HG02884 (cell line): ENCODE results near the gene AJM1.
"Not testable (repeated sequence)": the region's sequence is repeated elsewhere in the genome, so short reads cannot be mapped to it uniquely, and the experiment has no call there.

Source experiments
- ATAC-seq: cut with Tn5 transposase; IDR thresholded peaks from one replicate; pipeline ENCODE4 v1.9.1; 2021; ENCODE audit warnings: mild to moderate bottlenecking, moderate library complexity; ENCODE audit not compliant: unreplicated experiment

Gene AJM1

GRCh38 chr9:136829981-136830885 lies 12.0 kb upstream of the AJM1 start:
- ATAC-seq = no peak

DNA sequence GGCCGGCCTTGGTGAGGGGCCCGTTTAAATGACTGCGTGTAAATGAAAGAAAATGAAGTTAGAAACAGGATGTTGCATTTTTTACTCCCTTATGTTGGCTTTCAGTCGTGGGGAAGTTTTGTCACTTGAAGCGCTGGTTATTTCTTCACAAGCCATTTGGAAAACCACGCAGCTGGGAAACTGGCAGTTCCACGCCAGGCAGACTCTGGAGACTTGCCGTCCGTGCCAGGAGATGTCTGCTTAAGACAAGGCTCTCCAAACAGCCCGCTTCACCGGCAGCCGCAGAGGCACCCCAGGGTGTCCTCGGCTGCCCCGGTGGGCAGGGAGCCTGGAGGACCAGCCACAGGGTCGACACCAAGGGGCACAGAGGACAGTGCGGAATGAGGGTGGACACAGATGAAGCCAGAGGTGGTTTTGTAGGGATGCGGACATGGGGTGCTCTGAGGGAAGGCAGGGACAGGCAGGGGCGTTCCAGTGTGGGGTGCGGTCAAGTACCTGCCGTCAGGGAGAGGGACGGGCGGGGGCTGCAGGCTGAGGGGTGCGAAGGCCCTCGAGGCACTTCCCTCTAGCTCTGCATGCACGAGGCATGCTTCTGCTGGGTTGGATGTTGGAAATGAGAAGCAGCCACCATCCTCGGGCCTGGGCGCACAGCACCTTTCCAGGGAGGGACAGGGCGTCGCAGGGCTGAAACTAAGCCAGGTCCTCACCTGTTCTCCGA lies 11.1 kb upstream of the AJM1 start:
- ATAC-seq = no peak

GRCh38 chr9:136831720-136832104 lies 10.6 kb upstream of the AJM1 start:
- no peak for ATAC-seq

GRCh38 chr9:136832581-136832980 lies 9.7 kb upstream of the AJM1 start:
- ATAC-seq = no peak

DNA sequence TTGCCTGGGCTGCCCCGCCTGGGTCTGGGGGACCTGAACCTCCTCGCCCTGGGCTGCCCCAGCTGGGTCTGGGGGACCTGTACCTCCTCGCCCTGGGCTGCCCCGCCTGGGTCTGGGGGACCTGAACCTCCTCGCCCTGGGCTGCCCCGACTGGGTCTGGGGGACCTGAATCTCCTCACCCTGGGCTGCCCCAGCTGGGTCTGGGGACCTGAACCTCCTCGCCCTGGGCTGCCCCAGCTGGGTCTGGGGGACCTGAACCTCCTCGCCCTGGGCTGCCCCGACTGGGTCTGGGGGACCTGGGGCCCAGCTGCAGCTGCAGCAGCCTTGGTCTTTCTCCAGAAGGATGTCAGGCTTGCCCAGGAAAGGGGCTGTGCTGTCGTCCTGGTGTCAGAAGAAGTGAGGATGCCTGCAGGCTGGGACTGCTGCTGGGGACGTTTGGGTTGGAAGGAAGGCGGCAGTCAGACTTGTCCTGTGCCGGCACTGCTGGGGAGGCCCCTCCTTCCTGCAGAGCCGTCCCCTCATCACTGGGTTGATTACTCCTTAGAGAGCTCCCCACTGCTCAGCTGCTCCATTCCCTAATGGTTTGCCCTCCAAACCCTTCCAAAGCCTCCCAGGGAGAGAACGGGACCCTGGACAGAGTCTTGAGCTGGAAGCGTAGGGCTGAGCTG lies 8.8 kb upstream of the AJM1 start:
- not testable (repeated sequence) for ATAC-seq

- no peak for ATAC-seq
These were observed 6.9 kb upstream of the AJM1 start for GRCh38 chr9:136835162-136835931.

DNA sequence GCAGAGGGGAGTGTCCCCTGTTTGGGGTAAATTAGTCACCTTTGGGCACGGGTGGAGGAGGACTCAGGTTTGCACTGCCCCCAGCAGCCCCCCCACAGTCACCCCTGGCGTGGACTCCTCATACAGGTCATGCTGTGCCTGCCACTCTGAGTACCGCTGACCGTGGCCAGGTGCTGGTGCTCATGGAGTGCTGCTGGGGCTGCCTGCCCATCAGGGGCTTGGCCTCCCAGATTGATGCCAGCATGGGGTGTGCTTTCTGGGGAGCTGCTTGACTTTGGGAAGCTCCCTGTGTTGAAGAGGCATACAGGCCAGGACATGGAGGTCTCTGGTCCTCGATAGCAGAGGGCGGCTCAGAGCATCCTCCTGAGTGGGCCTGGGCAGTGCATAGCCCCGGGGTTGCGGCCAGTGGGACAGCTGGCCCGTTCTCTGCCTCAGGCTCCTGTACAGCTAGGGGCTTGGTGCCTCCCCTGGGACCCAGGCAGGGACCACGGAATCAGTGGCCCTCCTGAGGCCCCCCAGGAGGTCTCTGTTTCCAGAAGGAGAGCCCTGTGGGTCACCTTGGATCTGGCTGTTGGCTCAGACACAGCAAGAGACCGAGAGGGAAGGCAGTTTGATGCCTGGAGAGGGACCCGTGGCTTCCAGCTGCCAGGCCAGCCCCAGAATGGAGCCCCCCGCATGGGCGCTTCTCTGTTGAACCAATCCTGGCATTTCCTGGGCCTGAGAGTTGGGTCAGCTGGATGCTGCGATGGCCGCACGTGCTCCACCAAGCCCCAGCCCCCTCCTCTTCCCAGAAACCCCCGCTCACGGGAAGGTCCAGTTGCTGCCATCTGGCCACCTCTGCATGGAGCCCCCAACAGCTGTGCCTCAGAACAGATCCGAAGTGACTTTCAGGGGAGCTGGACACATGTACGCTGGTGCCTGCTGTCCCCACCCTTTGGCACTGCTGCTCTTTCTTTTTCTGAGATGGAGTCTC lies 6.1 kb upstream of the AJM1 start:
- no peak for ATAC-seq

- no peak for ATAC-seq
These were observed 5.0 kb upstream of the AJM1 start for GRCh38 chr9:136837146-136837855.

- not testable (repeated sequence) for ATAC-seq
These were observed 4.4 kb upstream of the AJM1 start for GRCh38 chr9:136837856-136838277.

DNA sequence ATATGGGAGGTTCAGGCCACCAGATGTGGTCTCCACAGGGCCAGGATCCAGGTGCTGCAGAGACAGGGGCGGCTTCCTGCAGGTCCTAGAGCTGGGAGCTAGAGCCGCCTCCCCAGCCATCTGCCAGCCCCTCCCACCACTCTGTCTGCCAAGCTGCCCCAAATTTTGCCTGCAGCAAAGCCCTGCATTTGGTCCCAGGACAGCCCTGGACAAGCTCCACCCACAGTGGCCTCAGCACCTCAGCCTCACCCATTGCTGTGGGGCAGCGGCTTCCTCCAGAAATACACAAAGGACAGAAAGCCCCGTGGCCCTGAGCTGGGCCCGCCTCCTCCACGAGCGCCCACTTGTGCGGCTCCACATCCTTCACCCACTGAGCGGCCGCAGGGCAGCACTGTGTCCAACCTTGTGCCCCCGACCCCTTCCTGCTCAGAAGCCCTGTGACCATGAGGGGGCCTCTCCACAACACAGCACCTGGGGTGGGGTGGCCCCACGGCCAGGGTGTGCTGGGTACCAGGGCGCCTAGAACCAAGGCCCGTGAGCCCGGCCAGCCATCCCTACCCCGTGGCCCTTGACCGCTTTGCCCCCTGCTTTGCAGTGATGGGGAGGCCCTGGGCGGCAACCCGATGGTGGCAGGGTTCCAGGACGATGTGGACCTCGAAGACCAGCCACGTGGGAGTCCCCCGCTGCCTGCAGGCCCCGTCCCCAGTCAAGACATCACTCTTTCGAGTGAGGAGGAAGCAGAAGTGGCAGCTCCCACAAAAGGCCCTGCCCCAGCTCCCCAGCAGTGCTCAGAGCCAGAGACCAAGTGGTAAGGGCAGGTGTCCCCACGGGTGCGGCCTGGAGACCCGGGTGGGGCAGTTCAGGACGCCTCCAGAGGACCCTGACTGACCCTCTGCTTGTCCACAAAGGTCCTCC lies 3.7 kb upstream of the AJM1 start:
- no peak for ATAC-seq

DNA sequence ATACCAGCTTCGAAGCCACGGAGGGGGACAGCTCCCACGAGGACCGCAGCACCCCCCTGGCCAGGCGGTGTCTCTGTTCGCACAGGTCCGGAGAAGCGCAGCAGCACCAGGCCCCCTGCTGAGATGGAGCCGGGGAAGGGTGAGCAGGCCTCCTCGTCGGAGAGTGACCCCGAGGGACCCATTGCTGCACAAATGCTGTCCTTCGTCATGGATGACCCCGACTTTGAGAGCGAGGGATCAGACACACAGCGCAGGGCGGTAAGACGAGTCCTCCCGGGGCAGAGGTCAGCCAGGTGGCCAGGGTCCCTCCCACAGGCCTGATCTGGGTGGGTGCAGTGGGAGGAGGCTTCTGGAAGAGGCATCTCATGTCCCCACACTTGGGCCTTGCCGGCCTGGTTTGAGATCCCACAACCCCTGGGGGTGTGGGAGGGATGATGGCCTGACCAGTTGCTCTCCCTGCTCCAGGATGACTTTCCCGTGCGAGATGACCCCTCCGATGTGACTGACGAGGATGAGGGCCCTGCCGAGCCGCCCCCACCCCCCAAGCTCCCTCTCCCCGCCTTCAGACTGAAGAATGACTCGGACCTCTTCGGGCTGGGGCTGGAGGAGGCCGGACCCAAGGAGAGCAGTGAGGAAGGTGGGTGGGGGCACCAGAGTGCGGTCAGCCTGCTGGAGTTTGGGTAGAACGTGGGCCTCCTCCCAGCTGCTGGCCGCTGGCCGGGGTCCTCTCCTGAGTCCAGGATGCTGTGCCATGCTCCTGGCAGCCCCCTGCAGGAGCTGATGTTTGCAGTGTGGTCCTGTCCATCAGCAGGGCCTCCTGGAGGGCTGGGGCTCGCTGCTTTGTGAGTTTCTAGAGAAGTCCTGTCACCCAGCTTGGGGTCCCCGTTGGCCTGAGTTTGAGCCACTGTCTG lies 2.8 kb upstream of the AJM1 start:
- no peak for ATAC-seq

DNA sequence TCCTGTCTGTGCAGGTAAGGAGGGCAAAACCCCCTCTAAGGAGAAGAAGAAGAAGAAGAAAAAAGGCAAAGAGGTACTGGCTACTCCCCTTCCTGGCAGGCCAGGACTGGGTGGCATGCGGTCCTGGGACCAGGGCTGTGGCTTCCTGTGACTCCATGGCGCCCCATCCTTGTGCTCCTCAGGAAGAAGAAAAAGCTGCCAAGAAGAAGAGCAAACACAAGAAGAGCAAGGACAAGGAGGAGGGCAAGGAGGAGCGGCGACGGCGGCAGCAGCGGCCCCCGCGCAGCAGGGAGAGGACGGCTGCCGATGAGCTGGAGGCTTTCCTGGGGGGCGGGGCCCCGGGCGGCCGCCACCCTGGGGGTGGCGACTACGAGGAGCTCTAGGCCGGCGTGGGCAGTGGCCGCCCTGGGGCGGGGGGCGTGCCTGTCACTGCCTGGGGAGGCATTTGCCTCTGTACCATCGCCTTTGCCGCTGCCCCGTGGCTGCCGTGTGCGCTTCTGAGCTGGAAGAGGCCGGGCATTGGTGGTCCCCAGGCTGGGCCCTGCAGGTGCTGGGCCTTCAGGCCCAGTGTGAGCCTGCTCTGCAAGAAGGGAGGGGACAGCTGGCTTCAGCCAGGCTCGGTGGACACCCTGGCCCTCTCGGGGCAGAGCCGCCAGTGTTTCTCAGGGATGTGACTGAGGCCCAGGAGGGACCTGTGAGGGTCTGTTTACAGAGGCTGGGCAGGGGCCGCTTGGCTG lies 2.0 kb upstream of the AJM1 start:
- ATAC-seq = no peak

- ATAC-seq = no peak
These were observed 1.2 kb upstream of the AJM1 start for GRCh38 chr9:136840877-136841645.

GRCh38 chr9:136841646-136842379 lies 465 bp upstream of the AJM1 start:
- not testable (repeated sequence) for ATAC-seq
